Vagina (tissue), 2 donors: ENCODE results near the gene ANKS1B.

ENCODE experiments used
- POLR2A ChIP-seq, 2 donors: fragments of 450-650 bp; IDR thresholded peaks; one replicate each; pipeline ENCODE4 v1.6.1; 2017; ENCODE audit warnings: antibody characterized with exemption in 2 of 2, mild to moderate bottlenecking in 2 of 2, moderate library complexity in 2 of 2
- POLR2AphosphoS5 ChIP-seq, 2 donors: sonication (generic); formaldehyde crosslinking; IDR thresholded peaks; one replicate each; pipeline ENCODE4 v1.9.0; 2017; ENCODE audit warnings: antibody characterized with exemption in 2 of 2, mild to moderate bottlenecking in 2 of 2, low read depth in 1 of 2; ENCODE audit not compliant: insufficient read depth in 1 of 2
- TF ChIP-seq, protein P1 (sequence below), 3 experiments: fragments of 450-650 bp in 2 of 3; fragments of 200-600 bp in 1 of 3; sonication (generic) in 1 of 3; IDR thresholded peaks; one replicate each; pipeline ENCODE4 v1.5.1; 2017 to 2019; ENCODE audit warnings: antibody characterized with exemption in 3 of 3, mild to moderate bottlenecking in 2 of 3, moderate library complexity in 2 of 3

DNA sequence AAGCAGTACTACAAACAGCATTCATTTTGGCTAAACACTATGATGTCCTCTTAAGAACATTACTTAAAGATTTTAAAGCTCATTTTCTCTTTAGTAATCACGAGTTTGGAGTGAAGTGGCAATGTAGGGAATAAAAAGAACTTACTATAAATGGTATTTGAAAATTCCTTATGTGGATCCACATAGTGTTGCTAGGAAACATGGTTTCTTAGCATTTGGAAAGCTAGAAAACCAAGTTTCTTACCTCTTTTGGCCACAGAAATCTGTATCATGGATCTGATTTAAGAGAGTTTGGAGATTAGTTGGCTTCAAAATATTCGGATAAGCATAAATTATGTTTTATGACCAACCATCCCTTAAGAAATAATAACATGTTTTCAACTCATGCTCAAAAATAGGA lies 674.9 kb downstream of the ANKS1B start:
- TF ChIP-seq POLR2A (IDR thresholded peaks at IDR 0.05) (no peak), POLR2AphosphoS5 (IDR thresholded peaks at IDR 0.05; ENCODE audit: insufficient read depth in 1 of 2, low read depth in 1 of 2) (no peak)
- TF ChIP-seq, protein P1, sequence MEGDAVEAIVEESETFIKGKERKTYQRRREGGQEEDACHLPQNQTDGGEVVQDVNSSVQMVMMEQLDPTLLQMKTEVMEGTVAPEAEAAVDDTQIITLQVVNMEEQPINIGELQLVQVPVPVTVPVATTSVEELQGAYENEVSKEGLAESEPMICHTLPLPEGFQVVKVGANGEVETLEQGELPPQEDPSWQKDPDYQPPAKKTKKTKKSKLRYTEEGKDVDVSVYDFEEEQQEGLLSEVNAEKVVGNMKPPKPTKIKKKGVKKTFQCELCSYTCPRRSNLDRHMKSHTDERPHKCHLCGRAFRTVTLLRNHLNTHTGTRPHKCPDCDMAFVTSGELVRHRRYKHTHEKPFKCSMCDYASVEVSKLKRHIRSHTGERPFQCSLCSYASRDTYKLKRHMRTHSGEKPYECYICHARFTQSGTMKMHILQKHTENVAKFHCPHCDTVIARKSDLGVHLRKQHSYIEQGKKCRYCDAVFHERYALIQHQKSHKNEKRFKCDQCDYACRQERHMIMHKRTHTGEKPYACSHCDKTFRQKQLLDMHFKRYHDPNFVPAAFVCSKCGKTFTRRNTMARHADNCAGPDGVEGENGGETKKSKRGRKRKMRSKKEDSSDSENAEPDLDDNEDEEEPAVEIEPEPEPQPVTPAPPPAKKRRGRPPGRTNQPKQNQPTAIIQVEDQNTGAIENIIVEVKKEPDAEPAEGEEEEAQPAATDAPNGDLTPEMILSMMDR (IDR thresholded peaks at IDR 0.05), result no peak
